KMS-11 (cell line): ENCODE results near the gene ZSCAN20.

Experiments
- H2AFZ ChIP-seq: fragments of 200-600 bp; sonication (generic); 2 replicates; pipeline ENCODE4 v1.6.1; 2016; ENCODE audit warnings: antibody characterized with exemption, mixed run types, low read depth
- H3K27ac ChIP-seq: fragments of 200-600 bp; sonication (generic); 2 replicates; pipeline ENCODE4 v1.6.1; 2016; ENCODE audit warnings: mild to moderate bottlenecking, mixed run types
- H3K27me3 ChIP-seq: fragments of 200-600 bp; sonication (generic); 2 replicates; pipeline ENCODE4 v1.6.1; 2017; ENCODE audit warnings: mild to moderate bottlenecking, low read depth, mixed run types, moderate library complexity; ENCODE audit not compliant: insufficient read depth
- H3K36me3 ChIP-seq: fragments of 200-600 bp; sonication (generic); 2 replicates; pipeline ENCODE4 v1.6.1; 2017; ENCODE audit warnings: mild to moderate bottlenecking, mixed run types; ENCODE audit not compliant: insufficient read depth
- H3K4me1 ChIP-seq: fragments of 200-600 bp; sonication (generic); 2 replicates; pipeline ENCODE4 v1.6.1; 2016; ENCODE audit warnings: mild to moderate bottlenecking, low read depth, mixed run types; ENCODE audit not compliant: poor library complexity, severe bottlenecking
- H3K4me2 ChIP-seq: fragments of 200-600 bp; sonication (generic); 2 replicates; pipeline ENCODE4 v1.7.0; 2016; ENCODE audit warnings: mild to moderate bottlenecking, mixed run types
- H3K4me3 ChIP-seq: fragments of 200-600 bp; sonication (generic); IDR thresholded peaks from 2 replicates; pipeline ENCODE4 v1.6.1; 2017; ENCODE audit warnings: low read depth, low read length, mixed read lengths; ENCODE audit not compliant: insufficient read depth
- H3K79me2 ChIP-seq: fragments of 200-600 bp; sonication (generic); 2 replicates; pipeline ENCODE4 v1.6.1; 2016; ENCODE audit warnings: low read depth, mixed run types; ENCODE audit not compliant: insufficient read depth
- H3K9ac ChIP-seq: fragments of 200-600 bp; sonication (generic); 2 replicates; pipeline ENCODE4 v1.6.1; 2016; ENCODE audit warnings: mild to moderate bottlenecking, mixed run types
- H4K20me1 ChIP-seq: fragments of 200-600 bp; sonication (generic); 2 replicates; pipeline ENCODE4 v1.6.1; 2016; ENCODE audit warnings: mild to moderate bottlenecking, mixed run types; ENCODE audit not compliant: insufficient read depth
- TF ChIP-seq, protein P1 (sequence below): fragments of 200-600 bp; sonication (generic); conservative IDR thresholded peaks from 2 replicates; pipeline ENCODE4 v1.6.1; 2017; ENCODE audit warnings: low read depth, mild to moderate bottlenecking, antibody characterized with exemption, low read length, moderate library complexity, mixed read lengths

ZSCAN20 gene

DNA sequence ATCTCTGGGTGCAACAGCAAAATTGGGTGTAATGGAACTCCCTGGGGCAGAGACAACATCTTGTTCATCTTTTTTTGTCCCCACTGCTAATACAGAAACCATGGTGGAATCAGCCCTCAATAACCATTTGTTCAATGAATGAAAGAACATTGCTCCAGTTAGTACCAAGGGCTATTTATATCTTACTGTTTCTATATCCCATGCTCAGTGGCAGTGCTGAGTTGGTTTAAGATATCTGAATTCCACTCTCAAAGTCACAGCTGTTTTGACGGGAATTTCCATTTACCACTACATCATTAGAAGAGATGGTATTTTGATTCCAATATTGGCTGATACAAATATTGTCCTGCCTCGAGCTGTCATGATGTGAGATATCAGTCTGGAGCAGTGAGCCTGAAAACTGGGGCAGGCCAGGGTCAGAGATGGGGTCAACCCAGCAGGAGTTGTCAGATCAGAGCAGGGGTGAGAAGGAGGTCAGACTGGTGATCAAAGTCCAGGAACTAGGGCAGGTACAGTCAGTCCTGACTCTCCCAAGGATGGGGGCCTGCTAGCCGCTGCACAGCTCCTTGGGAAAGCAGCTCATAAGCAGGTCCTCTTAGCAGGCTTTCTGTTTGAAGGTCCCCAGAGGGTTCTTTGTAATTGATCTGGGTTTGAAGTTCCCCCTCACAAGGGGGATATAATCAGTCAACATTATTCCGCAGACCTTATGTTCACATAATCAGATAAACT is 35.7 kb upstream of the ZSCAN20 start:
- Histone ChIP-seq H3K79me2 (no peaks in the 10 kb centered on the region), H3K4me1 (peaks cover 1% of the 10 kb centered on the region), H3K27ac (no peak overlapping the region), H3K36me3 (no peaks in the 10 kb centered on the region), H3K9ac (no peak overlapping the region), H3K27me3 (no peaks in the 10 kb centered on the region), H3K4me3 (no peak overlapping the region), H4K20me1 (no peaks in the 10 kb centered on the region), H2AFZ (no peak overlapping the region), H3K4me2 (no peak overlapping the region)
- TF ChIP-seq, protein P1, sequence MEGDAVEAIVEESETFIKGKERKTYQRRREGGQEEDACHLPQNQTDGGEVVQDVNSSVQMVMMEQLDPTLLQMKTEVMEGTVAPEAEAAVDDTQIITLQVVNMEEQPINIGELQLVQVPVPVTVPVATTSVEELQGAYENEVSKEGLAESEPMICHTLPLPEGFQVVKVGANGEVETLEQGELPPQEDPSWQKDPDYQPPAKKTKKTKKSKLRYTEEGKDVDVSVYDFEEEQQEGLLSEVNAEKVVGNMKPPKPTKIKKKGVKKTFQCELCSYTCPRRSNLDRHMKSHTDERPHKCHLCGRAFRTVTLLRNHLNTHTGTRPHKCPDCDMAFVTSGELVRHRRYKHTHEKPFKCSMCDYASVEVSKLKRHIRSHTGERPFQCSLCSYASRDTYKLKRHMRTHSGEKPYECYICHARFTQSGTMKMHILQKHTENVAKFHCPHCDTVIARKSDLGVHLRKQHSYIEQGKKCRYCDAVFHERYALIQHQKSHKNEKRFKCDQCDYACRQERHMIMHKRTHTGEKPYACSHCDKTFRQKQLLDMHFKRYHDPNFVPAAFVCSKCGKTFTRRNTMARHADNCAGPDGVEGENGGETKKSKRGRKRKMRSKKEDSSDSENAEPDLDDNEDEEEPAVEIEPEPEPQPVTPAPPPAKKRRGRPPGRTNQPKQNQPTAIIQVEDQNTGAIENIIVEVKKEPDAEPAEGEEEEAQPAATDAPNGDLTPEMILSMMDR: no peak

DNA sequence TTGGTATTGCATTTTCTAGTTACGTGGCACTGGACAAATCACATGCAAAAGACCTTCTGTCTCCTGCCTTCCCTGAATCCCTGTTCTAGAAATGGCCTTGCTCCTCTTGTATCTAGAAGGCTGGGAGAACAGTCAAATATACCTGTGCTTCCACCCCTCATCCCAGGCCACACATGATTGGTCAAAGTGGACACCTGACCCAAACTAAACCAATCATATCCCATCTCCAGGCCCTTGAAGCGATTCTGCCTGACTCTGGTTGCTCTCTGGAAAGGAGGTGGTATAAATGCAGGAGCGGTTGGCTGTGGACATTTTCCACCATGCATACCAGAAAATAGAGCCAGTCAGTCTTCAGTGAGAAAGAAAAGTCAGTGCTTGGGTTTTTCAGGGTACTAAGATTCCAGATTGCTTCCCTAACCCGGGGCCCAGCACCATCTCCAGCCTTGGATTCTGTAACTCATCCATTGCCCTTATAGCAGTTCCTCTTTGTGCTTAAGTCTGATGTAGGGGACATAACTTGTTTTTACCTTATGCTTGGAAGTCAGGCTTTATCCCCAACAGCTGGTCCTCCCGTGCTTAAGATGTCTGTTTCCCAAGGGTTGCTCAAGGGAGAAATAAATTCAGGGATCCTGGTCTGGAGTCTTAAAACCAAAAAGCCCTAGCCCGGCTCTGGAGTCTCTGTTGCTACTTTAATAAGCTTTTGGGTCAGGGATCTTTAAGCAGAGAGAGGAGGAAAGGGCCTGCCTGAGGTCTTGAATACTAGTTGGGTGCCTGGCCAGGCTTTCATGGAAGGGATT is 33.9 kb upstream of the ZSCAN20 start:
- H3K36me3 ChIP-seq: no peaks in the 10 kb centered on the region
- no peaks in the 10 kb centered on the region for H4K20me1 ChIP-seq
- H3K4me1 ChIP-seq: no peaks in the 10 kb centered on the region
- TF ChIP-seq, protein P1: no peak
- H2AFZ ChIP-seq: no peak overlapping the region
- H3K4me3 ChIP-seq: no peak overlapping the region
- no peaks in the 10 kb centered on the region for H3K27me3 ChIP-seq
- H3K4me2 ChIP-seq: no peak overlapping the region
- no peaks in the 10 kb centered on the region for H3K79me2 ChIP-seq
- no peak overlapping the region for H3K27ac ChIP-seq
- H3K9ac ChIP-seq: no peak overlapping the region

DNA sequence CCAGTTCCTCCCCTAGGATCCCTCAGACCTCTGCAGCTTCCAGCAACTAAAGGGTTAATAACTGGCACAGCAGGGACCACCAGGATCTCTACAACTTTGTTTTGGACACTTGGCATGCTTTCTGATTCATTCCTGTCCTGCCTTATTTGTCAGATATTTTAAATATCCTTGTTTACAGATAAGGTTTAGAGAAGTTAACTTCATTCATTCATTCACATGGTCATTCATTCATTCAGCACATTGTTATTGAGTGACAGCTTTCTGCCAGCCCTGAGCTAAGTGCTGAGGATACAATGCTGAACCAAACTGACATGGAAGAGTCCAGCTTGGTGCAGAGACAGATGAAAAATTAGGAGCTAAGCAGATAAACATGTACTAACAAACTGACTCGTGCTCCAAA is 32.8 kb upstream of the ZSCAN20 start:
- no peaks in the 10 kb centered on the region for H3K79me2 ChIP-seq
- no peak overlapping the region for H3K27ac ChIP-seq
- no peak overlapping the region for H3K4me3 ChIP-seq
- no peaks in the 10 kb centered on the region for H3K4me1 ChIP-seq
- H3K36me3 ChIP-seq: no peaks in the 10 kb centered on the region
- no peak overlapping the region for H3K4me2 ChIP-seq
- no peaks in the 10 kb centered on the region for H3K27me3 ChIP-seq
- no peak overlapping the region for H2AFZ ChIP-seq
- no peak overlapping the region for H3K9ac ChIP-seq
- TF ChIP-seq, protein P1: no peak
- no peaks in the 10 kb centered on the region for H4K20me1 ChIP-seq

DNA sequence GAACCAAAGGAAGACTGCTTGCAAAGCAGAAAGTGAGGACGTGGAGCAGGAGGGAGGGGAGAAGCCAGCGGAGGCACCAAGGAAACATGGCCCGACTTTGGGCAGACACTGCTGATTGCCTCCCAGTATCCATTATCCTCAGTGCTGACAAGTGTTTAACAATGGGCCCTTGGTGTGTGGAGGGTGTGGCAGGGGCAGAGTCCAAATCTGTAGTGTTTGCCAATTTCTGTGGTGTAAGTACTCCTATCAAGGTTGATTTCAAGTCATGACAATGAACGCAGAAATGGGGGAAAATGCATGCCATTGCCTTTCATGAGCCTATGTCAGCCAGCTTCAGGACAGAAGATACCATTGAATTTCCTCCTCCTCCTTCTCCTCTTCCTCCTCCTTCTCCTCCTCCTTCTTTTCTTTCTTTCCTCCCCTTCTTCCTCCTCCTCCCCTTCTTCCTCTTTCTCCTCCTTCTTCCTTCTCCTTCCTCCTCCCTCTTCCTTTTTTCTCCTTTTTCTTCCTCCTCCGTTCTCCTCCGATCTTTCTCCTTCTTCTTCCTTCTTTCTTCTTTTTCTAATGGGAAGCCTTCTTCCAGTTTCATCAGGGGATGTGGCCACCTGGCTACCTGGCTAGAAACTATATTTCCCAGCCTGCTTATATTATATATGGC is 31.2 kb upstream of the ZSCAN20 start:
- Histone ChIP-seq H3K36me3 (no peaks in the 10 kb centered on the region), H3K79me2 (no peaks in the 10 kb centered on the region), H4K20me1 (no peaks in the 10 kb centered on the region), H3K4me3 (no peak overlapping the region), H3K4me2 (no peak overlapping the region), H2AFZ (no peak overlapping the region), H3K4me1 (no peaks in the 10 kb centered on the region), H3K9ac (no peak overlapping the region), H3K27me3 (no peaks in the 10 kb centered on the region), H3K27ac (no peak overlapping the region)
- TF ChIP-seq, protein P1: no peak
